ENCODE measurements around the gene SYCE3.

Gene SYCE3

GRCh38 chr22:50600538-50600937 is 37.8 kb upstream of the SYCE3 start, which contains the start of gene MAPK8IP2:
TSS of gene MAPK8IP2 (plus strand) at chr22:50600793. CDS start at chr22:50600819, 26 bp downstream.
- no peak for DNase-seq (ENCODE audit: low read depth, low spot score)

GRCh38 chr22:50599816-50600455 is 37.2 kb upstream of the SYCE3 start:
- peak; percentile 36 for DNase-seq (ENCODE audit: low read depth, low spot score)

DNA sequence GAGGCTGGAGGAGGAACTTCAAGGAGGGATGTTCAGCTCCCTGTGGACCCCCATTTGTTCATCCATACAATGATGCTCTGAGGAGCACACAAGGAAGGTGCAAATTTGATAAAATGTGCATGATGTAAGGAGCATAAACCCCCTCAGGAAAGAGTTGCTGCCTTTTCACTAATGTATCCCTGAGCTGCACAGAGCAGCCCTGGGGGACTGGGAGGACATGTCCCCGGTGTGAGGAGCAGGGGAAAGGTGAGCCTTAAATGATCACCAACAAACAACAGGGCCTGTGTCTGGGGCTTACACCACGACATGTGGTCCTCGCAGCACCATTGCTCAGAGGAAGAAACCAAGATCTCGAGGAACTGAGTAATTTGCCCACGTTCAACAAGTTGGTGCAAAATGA is 34.4 kb upstream of the SYCE3 start:
- no peak for DNase-seq (ENCODE audit: low read depth, low spot score)

DNA sequence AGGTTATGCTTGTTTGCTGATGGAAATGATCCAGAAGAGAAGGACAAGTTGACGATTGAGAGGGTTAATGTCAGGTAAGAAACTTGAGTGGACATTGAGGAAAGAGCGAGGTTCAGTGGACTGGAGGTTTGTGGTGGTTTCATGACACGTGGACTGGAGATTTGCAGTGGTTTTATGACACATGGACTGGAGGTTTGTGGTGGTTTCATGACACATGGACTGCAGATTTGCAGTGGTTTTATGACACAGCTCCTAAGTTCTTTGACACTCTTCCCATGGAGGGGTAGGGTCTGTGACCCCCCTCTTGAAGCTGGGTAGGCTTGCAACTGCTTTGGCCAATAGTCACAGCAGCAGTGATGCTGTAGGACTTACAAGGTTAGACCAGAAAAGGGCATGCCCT is 32.5 kb upstream of the SYCE3 start:
- DNase-seq (ENCODE audit: low read depth, low spot score): no peak

DNA sequence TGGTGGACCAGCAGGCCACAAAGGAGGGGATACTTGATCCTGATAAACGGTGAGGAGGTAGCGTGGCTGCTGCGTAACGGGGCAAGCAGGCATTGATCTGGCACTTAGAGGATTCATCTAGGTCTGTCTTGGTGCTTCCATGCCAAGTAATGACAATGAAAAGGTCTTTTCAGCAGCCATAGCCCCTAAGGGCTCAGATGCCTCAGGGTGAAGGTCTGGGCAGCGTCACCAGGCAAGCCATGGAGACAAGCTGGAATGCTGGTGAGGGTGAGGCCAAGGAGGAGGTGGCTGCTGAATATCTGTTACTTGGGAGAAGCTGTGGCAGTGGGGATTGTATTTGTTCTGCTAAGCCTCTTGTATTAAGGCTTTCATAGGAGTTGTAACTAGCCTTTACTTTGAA is 24.7 kb upstream of the SYCE3 start:
- no peak for DNase-seq (ENCODE audit: low read depth, low spot score)

DNA sequence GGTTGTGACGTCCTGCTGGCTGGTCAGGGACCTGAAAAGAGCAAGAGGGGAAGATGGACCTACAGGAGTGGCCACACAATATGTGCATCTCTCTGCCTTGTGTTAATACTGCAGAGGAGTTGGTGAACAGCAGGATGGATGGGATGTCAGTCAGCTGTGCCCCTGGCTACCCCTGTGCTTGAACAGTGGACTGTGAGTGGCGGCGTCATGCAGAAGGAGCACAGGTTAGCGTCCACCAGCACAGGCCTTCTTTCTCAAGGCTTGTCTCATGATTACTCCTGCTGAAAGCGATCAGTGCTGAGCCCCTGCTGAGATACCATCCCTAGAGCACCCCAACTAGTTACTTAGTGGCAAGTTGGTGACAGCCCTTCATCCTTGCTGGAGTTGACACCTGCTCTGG is 23.7 kb upstream of the SYCE3 start:
- DNase-seq (ENCODE audit: low read depth, low spot score): no peak

GRCh38 chr22:50585781-50586180 is 23.1 kb upstream of the SYCE3 start:
- DNase-seq (ENCODE audit: low read depth, low spot score): no peak

DNA sequence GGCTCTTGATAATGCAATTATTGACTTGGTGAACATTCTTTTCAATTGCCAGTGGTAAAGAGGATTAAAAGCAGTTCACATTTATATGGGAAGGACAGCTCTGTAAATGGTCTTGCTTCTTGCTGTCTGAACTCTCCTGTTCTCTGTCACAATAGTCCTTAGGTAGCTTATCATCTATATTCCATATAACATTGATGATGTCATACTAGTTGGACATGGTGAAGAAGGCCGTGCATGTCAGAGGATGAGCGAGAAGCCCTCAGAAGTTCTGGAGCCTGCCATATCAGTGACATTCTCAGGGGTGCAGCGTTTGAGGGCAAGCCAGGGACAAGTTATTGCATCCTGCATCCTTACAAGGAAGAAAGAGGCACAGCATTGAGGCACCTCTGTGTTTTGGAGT is 22.5 kb upstream of the SYCE3 start:
- DNase-seq (ENCODE audit: low read depth, low spot score): no peak

DNA sequence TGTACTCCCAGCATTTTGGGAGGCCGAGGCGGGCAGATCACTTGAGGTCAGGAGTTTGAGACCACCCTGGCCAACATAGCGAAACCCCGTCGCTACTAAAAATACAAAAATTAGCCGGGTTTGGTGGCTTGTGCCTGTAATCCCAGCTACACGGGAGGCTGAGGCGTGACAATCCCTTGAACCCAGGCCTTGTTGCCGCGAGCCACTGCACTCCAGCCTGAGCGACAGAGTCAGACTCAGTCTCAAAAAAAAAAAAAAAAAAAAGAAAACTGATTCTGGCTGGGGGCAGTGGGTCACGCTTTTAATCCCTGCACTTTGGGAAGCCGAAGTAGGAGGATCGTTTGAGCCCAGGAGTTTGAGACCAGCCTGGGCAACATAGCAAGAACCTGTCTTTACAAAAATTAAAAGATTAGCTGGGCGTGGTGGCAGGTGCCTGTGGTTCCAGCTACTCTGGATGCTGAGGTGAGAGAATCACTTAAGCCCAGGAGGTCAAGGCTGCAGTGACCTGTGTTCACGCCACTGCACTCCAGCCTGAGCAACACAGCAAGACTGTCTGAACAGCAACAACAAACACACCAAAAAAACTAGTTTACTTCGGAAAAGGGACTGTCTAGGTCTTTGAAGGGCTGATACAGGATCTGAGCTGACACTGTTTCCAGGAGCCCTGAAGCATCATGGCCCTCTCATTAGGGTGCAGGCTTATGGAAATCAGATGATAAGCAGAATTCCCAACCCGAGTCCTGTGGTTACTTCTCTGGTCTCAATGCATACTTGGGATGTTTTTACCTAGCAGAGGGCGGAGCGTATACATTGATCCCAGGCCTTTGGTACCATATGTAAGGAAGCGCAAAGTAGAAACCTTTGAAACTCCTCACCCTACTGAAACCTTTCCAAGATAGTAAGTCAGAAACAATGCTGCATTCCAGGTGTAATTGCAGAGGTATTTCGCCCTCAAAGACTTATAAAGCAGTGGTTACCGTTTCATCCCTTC is 21.7 kb upstream of the SYCE3 start:
- DNase-seq (ENCODE audit: low read depth, low spot score): no peak

DNA sequence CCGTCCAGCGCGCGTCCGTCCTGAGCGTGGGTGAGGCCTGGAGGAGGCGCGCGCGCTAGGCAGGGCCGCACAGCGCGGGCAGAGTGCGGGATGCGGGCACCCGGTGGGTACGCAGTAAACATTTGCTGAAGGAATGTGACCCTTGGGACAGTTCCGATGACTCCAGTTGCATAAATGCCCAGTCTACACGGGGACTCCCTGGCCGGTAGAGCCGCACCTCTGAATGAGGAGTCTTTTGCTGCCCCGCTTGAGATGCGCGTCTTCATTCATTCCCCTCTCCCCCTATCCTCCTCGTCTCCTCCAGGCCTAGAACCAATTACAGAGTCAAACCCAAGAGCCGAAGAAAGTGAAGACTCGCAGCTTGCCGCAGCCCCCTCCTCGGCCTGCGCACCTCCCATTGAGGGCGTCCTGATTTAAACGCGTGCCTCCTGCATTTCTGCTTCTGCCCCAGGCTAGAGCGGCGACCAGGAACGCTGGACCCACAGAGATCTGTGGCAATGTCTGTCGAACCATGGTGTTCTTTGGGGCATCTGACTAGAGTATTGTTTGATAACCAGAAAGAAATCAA is 20.7 kb upstream of the SYCE3 start:
- DNase-seq (ENCODE audit: low read depth, low spot score): no peak

GRCh38 chr22:50582493-50583293 is 20.0 kb upstream of the SYCE3 start, which contains the start of gene CHKB:
TSS of gene CHKB (minus strand) at chr22:50582849. CDS start at chr22:50582781, 68 bp downstream.
- peak; percentile 99 for DNase-seq (ENCODE audit: low read depth, low spot score)

- DNase-seq (ENCODE audit: low read depth, low spot score): no peak
These were observed 19.3 kb upstream of the SYCE3 start for GRCh38 chr22:50581950-50582492.

DNA sequence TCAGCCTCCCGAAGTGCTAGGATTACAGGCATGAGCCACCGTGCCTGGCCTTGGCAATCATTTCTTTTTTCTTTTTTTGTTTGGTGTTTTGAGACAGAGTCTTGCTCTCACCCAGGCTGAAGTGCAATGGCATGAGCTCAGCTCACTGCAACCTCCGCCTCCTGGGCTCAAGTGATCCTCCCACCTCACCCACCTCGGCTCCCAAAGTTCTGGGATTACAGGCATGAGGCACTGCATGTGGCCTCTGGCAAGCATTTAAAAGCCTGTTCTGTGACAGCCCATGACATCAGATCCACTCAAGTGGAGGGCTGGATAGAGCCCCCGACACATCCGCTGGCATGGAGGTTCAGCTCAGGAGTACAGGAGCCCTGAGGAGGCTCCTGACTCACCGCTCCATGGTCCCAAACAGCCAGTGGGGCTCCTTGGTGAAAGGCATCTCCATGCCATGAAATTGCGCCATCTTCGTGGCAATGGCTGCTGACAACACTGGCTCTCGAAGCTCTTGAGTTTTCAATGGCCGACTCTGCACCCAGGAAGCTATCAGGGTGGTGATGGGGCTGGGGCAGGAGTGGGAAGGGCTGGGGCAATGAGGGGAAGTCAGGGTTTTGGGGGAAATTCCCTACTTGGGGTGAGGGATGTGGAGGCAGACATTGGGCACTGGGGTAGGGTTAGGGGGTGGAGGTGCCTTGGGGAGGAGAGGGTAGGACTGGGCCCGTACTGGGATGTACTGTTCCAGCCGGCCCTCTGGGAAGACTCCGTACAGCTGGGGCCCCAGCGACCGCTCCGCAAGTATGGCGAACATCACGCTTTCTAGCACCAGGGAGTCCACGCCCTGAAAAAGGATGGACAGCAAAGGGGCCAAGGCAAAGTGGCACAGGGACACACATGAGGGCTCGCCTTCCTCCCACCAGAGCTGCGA is 18.6 kb upstream of the SYCE3 start:
- DNase-seq (ENCODE audit: low read depth, low spot score): no peak

DNA sequence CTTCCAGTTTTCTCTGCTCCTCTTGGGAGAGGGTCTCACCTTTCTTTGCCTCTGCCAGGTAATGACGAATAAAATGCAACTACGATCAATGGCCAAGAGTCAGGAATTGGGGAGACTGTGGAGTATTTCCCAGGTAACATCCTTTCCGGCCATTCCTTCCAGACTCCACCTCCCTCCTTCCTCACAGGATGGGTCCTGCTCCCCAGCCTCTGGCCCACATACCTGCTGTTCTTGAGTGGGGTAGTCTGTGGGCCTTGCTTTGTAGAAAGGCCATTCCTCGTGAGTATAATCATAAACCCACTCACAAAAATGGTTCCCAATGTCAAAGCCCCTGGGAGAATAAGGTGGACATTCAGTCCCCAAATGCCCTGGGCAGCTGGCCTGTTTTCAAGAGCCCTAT is 17.0 kb upstream of the SYCE3 start:
- DNase-seq (ENCODE audit: low read depth, low spot score): no peak

GRCh38 chr22:50578776-50579310 is 16.1 kb upstream of the SYCE3 start:
- no peak for DNase-seq (ENCODE audit: low read depth, low spot score)

- no peak for DNase-seq (ENCODE audit: low read depth, low spot score)
These were observed 15.5 kb upstream of the SYCE3 start, which contains the start of gene CPT1B for GRCh38 chr22:50577987-50578775. TSS of gene CPT1B (minus strand) at chr22:50578427. CDS start at chr22:50577915, 512 bp downstream.

DNA sequence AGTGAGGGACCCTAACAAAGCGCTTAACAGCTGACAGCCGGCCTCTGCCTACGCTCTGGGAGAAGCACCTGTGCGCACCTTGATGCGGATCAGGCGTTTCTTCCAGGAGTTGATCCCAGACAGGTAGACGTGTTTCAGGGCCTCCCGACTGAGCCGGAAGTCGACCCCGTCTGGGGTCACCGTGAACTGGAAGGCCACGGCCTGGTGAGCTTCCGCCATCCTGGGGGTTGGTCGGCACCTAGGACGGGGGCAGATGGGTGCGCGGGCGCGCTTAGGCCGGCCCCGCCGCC is 14.9 kb upstream of the SYCE3 start:
- no peak for DNase-seq (ENCODE audit: low read depth, low spot score)

DNA sequence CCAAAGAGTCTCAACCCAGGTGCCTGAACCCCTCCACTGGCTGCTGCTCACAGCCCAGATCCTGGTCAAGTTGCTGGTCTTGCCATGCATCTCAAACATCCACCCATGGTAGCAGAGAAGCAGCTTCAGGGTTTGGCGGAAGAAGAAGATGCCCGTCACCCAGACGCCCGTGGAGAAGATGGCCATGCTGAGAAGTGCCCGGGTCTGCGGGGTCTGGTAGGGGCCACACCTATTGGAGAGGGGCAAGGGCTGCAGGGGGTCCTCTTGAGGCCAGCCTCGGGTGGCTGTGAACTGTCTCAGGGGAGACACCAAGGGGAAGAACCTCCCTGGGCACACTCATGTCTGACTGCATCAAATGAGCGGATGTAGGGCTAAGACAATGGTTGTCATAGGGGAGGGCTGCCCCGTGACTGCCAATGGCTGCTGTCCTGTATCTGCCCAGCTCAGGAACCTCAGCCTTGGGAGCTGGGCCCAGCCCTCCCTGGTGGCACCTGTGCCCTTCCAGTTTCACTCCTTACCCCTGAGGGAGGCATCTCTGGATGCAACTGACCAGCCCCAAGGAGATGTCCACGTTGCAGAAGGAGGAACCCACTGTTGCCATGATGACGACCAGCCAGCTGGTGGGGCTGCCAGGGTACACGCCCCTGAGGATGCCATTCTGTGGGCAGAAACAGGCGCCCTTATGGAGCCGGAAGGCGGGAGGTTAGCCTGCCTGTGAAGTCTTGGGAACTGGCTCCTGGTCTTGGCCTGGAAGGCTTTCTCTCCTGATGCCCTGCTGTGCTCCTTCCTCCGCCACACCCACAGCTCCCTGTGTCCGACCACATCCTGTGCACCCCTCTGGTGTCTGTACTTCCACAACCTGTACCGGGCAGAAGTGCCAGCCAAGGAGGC is 14.3 kb upstream of the SYCE3 start:
- no peak for DNase-seq (ENCODE audit: low read depth, low spot score)
